SU-DHL-6 (cell line): ENCODE data around the gene PTDSS2.

Experiments
- H2AFZ ChIP-seq: fragments of 200-600 bp; sonication (generic); 2 replicates; pipeline ENCODE4 v1.6.1; 2014; ENCODE audit warnings: low read depth, mild to moderate bottlenecking, moderate library complexity, mixed read lengths, antibody characterized with exemption, low read length; ENCODE audit not compliant: severe bottlenecking
- H3F3A ChIP-seq: fragments of 200-600 bp; shearing (Covaris generic); 2 replicates; pipeline ENCODE4 v1.6.0; 2016; ENCODE audit warnings: antibody characterized with exemption, mild to moderate bottlenecking; ENCODE audit not compliant: insufficient read depth
- H3K27ac ChIP-seq: fragments of 200-600 bp; sonication (generic); 2 replicates; pipeline ENCODE4 v1.5.1; 2016; ENCODE audit warnings: low read depth, mild to moderate bottlenecking, low read length, moderate library complexity, mixed read lengths
- H3K27me3 ChIP-seq: fragments of 200-600 bp; sonication (generic), shearing (Covaris generic); 2 replicates; pipeline ENCODE4 v1.6.0; 2014; ENCODE audit warnings: mild to moderate bottlenecking, low read length
- H3K36me3 ChIP-seq: fragments of 200-600 bp; sonication (generic); 2 replicates; pipeline ENCODE4 v1.6.1; 2014; ENCODE audit warnings: mild to moderate bottlenecking, low read length, mixed read lengths
- H3K4me2 ChIP-seq: fragments of 300-600, 200-600 bp; shearing (Covaris generic), sonication (generic); 2 replicates; pipeline ENCODE4 v1.6.0; 2014; ENCODE audit warnings: low read length, low read depth, mild to moderate bottlenecking; ENCODE audit not compliant: poor library complexity, severe bottlenecking
- H3K4me3 ChIP-seq: fragments of 200-600 bp; sonication (generic); 2 replicates; pipeline ENCODE4 v1.5.1; 2014; ENCODE audit warnings: antibody characterized with exemption, low read length, mild to moderate bottlenecking, mixed read lengths; ENCODE audit not compliant: insufficient read depth, poor library complexity, severe bottlenecking
- H3K79me2 ChIP-seq: fragments of 200-600 bp; sonication (generic); 2 replicates; pipeline ENCODE4 v1.6.1; 2014; ENCODE audit warnings: mild to moderate bottlenecking, low read length, moderate library complexity; ENCODE audit not compliant: insufficient read depth
- H3K9ac ChIP-seq: fragments of 200-600 bp; sonication (generic); 2 replicates; pipeline ENCODE4 v1.7.0; 2014; ENCODE audit warnings: mild to moderate bottlenecking, low read length
- H3K9me2 ChIP-seq: fragments of 200-600 bp; sonication (generic); replicated peaks from 2 replicates; pipeline ENCODE4 v1.6.1; 2014; ENCODE audit warnings: low read length; ENCODE audit not compliant: insufficient read depth
- H3K9me3 ChIP-seq: fragments of 200-600 bp; sonication (generic); 2 replicates; pipeline ENCODE4 v1.6.1; 2014; ENCODE audit warnings: low read length, mixed read lengths; ENCODE audit not compliant: insufficient read depth
- H4K20me1 ChIP-seq: fragments of 200-600 bp; sonication (generic); 2 replicates; pipeline ENCODE4 v1.6.1; 2014; ENCODE audit warnings: low read depth, mild to moderate bottlenecking, antibody characterized with exemption, low read length, moderate library complexity, mixed read lengths
- CTCF ChIP-seq: fragments of 200-600 bp; sonication (generic); IDR thresholded peaks from one replicate; pipeline ENCODE4 v1.5.1; 2017; ENCODE audit warnings: antibody characterized with exemption, mild to moderate bottlenecking, low read length, moderate library complexity; ENCODE audit not compliant: insufficient read depth, poor library complexity, severe bottlenecking
- EZH2phosphoT487 ChIP-seq: fragments of 200-600 bp; sonication (generic), shearing (Covaris generic); conservative IDR thresholded peaks from 2 replicates; pipeline ENCODE4 v1.6.1; 2018; ENCODE audit warnings: mild to moderate bottlenecking, antibody characterized with exemption, low read length, moderate library complexity, mixed read lengths

PTDSS2 gene

GRCh38 chr11:475941-476340, 25.9 kb downstream of the PTDSS2 start:
- Histone ChIP-seq H3K4me3 (no peak overlapping the region), H3F3A (no peaks in the 10 kb centered on the region), H3K27me3 (no peaks in the 10 kb centered on the region), H3K36me3 (no peaks in the 10 kb centered on the region), H2AFZ (no peak overlapping the region), H3K9me2 (no peaks in the 10 kb centered on the region), H3K9ac (no peak overlapping the region), H4K20me1 (no peaks in the 10 kb centered on the region), H3K79me2 (no peaks in the 10 kb centered on the region), H3K9me3 (no peaks in the 10 kb centered on the region), H3K4me2 (no peak overlapping the region), H3K27ac (no peak overlapping the region)
- TF ChIP-seq CTCF: no peak
- TF ChIP-seq EZH2phosphoT487: no peak

- no peak for TF ChIP-seq CTCF
- no peak for TF ChIP-seq EZH2phosphoT487
- H3K9me3 ChIP-seq: no peaks in the 10 kb centered on the region
- no peaks in the 10 kb centered on the region for H4K20me1 ChIP-seq
- no peak overlapping the region for H3K4me3 ChIP-seq
- H3K36me3 ChIP-seq: no peaks in the 10 kb centered on the region
- no peaks in the 10 kb centered on the region for H3K27me3 ChIP-seq
- H3K9me2 ChIP-seq: no peaks in the 10 kb centered on the region
- no peak overlapping the region for H3K4me2 ChIP-seq
- H3F3A ChIP-seq: no peaks in the 10 kb centered on the region
- no peaks in the 10 kb centered on the region for H3K79me2 ChIP-seq
- H3K9ac ChIP-seq: no peak overlapping the region
- no peak overlapping the region for H2AFZ ChIP-seq
- H3K27ac ChIP-seq: no peak overlapping the region
Measured at GRCh38 chr11:476416-476815, 26.3 kb downstream of the PTDSS2 start.

- Histone ChIP-seq H3K9me2 (no peaks in the 10 kb centered on the region), H3K9ac (no peak overlapping the region), H3K9me3 (no peaks in the 10 kb centered on the region), H3K79me2 (no peaks in the 10 kb centered on the region), H4K20me1 (no peaks in the 10 kb centered on the region), H2AFZ (no peak overlapping the region), H3F3A (no peaks in the 10 kb centered on the region), H3K36me3 (no peaks in the 10 kb centered on the region), H3K27me3 (no peaks in the 10 kb centered on the region), H3K4me3 (no peak overlapping the region), H3K4me2 (no peak overlapping the region), H3K27ac (no peak overlapping the region)
- no peak for TF ChIP-seq EZH2phosphoT487
- no peak for TF ChIP-seq CTCF
Measured at GRCh38 chr11:477052-477715, 27.1 kb downstream of the PTDSS2 start.
